ENCODE data around the gene SLC25A44.

GRCh38 chr1:156148216-156148615 is 45.7 kb upstream of the SLC25A44 start:
- TF ChIP-seq CTCF (IDR thresholded peaks at IDR 0.05) (no peak), POLR2A (IDR thresholded peaks at IDR 0.05) (no peak), EP300 (IDR thresholded peaks at IDR 0.05) (no peak)

Measured in stomach (tissue), 4 donors.